MCF 10A (cell line): Measurements from ENCODE around the gene CMTR2. TPM values are rescaled to one million over a fixed set of nuclear protein-coding genes. Genes with fewer than 3 reads are reported as not detected.

ENCODE experiments used
- BruUV-seq: library from RNA; stranded (reverse); fragments of 400-500 nt; replicated peaks from 2 replicates; lab custom pipeline; 2021; lab: Mats Ljungman, UMichigan
- CTCF ChIA-PET: fragments of 300-600 bp; sonication (Branson Sonifier 250); formaldehyde crosslinking; extraction: SDS; loops from one replicate; lab custom pipeline; 2021; ENCODE audit warnings: antibody characterized with exemption, inconsistent platforms; lab: Yijun Ruan, JAX
- POLR2A ChIA-PET: fragments of 300-600, 350-650 bp; sonication (Branson Sonifier 250); formaldehyde crosslinking; extraction: SDS; loops from one replicate; lab custom pipeline; 2020; ENCODE audit warnings: antibody characterized with exemption, inconsistent platforms; lab: Yijun Ruan, JAX
- DNase-seq: peaks from one replicate; pipeline ENCODE4 v3.0.0-alpha.2; 2018; ENCODE audit not compliant: unreplicated experiment
- H3K27ac Mint-ChIP-seq: one replicate; pipeline ENCODE4 v1.8.0; 2022; ENCODE audit warnings: mild to moderate bottlenecking, low read depth, mixed read lengths; ENCODE audit not compliant: unreplicated experiment
- H3K27me3 Mint-ChIP-seq: one replicate; pipeline ENCODE4 v1.8.0; 2022; ENCODE audit warnings: mixed read lengths; ENCODE audit not compliant: insufficient read depth, unreplicated experiment
- H3K36me3 Mint-ChIP-seq: one replicate; pipeline ENCODE4 v1.8.0; 2022; ENCODE audit warnings: mild to moderate bottlenecking, moderate library complexity, mixed read lengths; ENCODE audit not compliant: insufficient read depth, unreplicated experiment
- H3K4me1 Mint-ChIP-seq: one replicate; pipeline ENCODE4 v1.8.0; 2022; ENCODE audit warnings: mixed read lengths; ENCODE audit not compliant: insufficient read depth, unreplicated experiment
- H3K4me3 Mint-ChIP-seq: one replicate; pipeline ENCODE4 v1.8.0; 2022; ENCODE audit warnings: mild to moderate bottlenecking, moderate library complexity, mixed read lengths; ENCODE audit not compliant: unreplicated experiment
- H3K9me3 Mint-ChIP-seq: one replicate; pipeline ENCODE4 v1.8.0; 2022; ENCODE audit warnings: mixed read lengths; ENCODE audit not compliant: unreplicated experiment
- CTCF ChIP-seq: fragments of 200-600 bp; IDR thresholded peaks from one replicate; pipeline ENCODE4 v1.8.0; 2022; ENCODE audit warnings: antibody characterized with exemption, mild to moderate bottlenecking; ENCODE audit not compliant: unreplicated experiment
- intact Hi-C: fragments of 100-400 bp; cut with micrococcal nuclease; formaldehyde crosslinking; loops from 2 replicates; pipeline ENCODE4 v1.14.1; 2022
- total RNA-seq: library from RNA; stranded (reverse); gene quantifications from 2 replicates; pipeline ENCODE4 v1.2.3, GENCODE V29; 2022

The CMTR2 gene
- total RNA-seq, 1 experiment from 2014 or later: 25.6 TPM

GRCh38 chr16:71283612-71284011, 5.6 kb downstream of the CMTR2 start:
- intact Hi-C loops: no loop called here
- TF ChIP-seq CTCF: no peak
- no TSS peak for BruUV-seq
- no peak for DNase-seq
- no peaks in the 10 kb centered on the region for H3K9me3 Mint-ChIP-seq
- no peak overlapping the region for H3K27ac Mint-ChIP-seq
- peaks cover 53% of the 10 kb centered on the region for H3K36me3 Mint-ChIP-seq
- H3K4me1 Mint-ChIP-seq: peaks cover 8% of the 10 kb centered on the region
- ChIA-PET POLR2A (no interaction called here), CTCF (interaction anchor here (0.6 to 1.1 kb wide), 3 partner anchors 18 to 196 kb away, joined by 3 to 8 read pairs (median 4); no protein-coding TSS in a partner anchor)
- no peak overlapping the region for H3K4me3 Mint-ChIP-seq
- H3K27me3 Mint-ChIP-seq: no peaks in the 10 kb centered on the region

GRCh38 chr16:71282943-71283342, 6.3 kb downstream of the CMTR2 start:
- ChIA-PET POLR2A (no interaction called here), CTCF (no interaction called here)
- Mint-ChIP-seq H3K9me3 (no peaks in the 10 kb centered on the region), H3K27ac (no peak overlapping the region), H3K36me3 (peaks cover 53% of the 10 kb centered on the region), H3K4me3 (no peak overlapping the region), H3K27me3 (no peaks in the 10 kb centered on the region), H3K4me1 (peaks cover 2% of the 10 kb centered on the region)
- BruUV-seq: no TSS peak
- no peak for TF ChIP-seq CTCF
- intact Hi-C loops: no loop called here
- DNase-seq: no peak

- POLR2A ChIA-PET: no interaction called here
- no TSS peak for BruUV-seq
Measured at GRCh38 chr16:71276589-71277334, 12.4 kb downstream of the CMTR2 start.

GRCh38 chr16:71273384-71273783, 15.8 kb downstream of the CMTR2 start:
- peaks cover 10% of the 10 kb centered on the region for H3K9me3 Mint-ChIP-seq
- intact Hi-C loops: no loop called here
- no peak overlapping the region for H3K27ac Mint-ChIP-seq
- H3K4me1 Mint-ChIP-seq: no peaks in the 10 kb centered on the region
- no peak for TF ChIP-seq CTCF
- no peak overlapping the region for H3K4me3 Mint-ChIP-seq
- CTCF ChIA-PET: no interaction called here
- POLR2A ChIA-PET: no interaction called here
- H3K36me3 Mint-ChIP-seq: no peaks in the 10 kb centered on the region
- no peak for DNase-seq
- no TSS peak for BruUV-seq
- peaks cover 21% of the 10 kb centered on the region for H3K27me3 Mint-ChIP-seq

More at GRCh38 chr16:71276589-71277334, 12.4 kb downstream of the CMTR2 start:
- intact Hi-C loops: no loop called here
- no peak for TF ChIP-seq CTCF
- Mint-ChIP-seq H3K27ac (no peak overlapping the region), H3K27me3 (no peaks in the 10 kb centered on the region), H3K4me3 (no peak overlapping the region), H3K36me3 (peaks cover 3% of the 10 kb centered on the region), H3K4me1 (no peaks in the 10 kb centered on the region), H3K9me3 (peaks cover 10% of the 10 kb centered on the region)
- CTCF ChIA-PET: interaction anchor here (0.6 to 0.7 kb wide), 2 partner anchors 198 to 609 kb away, joined by 3 read pairs; no protein-coding TSS in a partner anchor
- no peak for DNase-seq
